ENCODE results near the gene KCTD3.

Gene KCTD3

GRCh38 chr1:215661033-215661432 lies 93.9 kb downstream of the KCTD3 start:
- no peak for DNase-seq

DNA sequence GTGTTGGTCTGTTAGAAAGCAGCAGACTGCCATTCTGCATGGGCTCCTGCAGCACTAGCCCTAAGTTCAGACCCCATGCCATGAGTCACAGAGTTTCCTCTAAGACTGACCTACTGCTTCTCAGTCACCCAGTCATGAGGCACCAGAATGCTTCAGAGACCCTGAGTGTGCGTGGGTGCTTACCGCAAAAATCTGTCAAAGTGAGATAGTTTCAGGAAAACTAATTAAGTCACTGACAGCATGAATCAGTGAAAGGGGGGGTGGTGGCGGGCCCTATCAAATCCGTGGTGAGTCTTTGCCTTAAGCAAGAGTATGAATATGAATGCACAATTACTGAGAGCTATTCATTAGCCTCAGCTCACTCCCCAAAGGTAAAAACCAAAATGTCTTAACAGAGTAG lies 98.1 kb downstream of the KCTD3 start:
- DNase-seq: no peak

- DNase-seq: no peak
Measured at GRCh38 chr1:215667761-215668160, 100.7 kb downstream of the KCTD3 start.

GRCh38 chr1:215669806-215670491 lies 102.8 kb downstream of the KCTD3 start:
- DNase-seq: no peak

All from T-helper 9 cell (primary cell).